GM18502 (cell line): ENCODE results near the gene TK2.

Experiments
- ATAC-seq: cut with Tn5 transposase; IDR thresholded peaks from one replicate; pipeline ENCODE4 v1.9.1; 2021; ENCODE audit warnings: mild to moderate bottlenecking; ENCODE audit not compliant: unreplicated experiment, poor library complexity

Gene TK2

DNA sequence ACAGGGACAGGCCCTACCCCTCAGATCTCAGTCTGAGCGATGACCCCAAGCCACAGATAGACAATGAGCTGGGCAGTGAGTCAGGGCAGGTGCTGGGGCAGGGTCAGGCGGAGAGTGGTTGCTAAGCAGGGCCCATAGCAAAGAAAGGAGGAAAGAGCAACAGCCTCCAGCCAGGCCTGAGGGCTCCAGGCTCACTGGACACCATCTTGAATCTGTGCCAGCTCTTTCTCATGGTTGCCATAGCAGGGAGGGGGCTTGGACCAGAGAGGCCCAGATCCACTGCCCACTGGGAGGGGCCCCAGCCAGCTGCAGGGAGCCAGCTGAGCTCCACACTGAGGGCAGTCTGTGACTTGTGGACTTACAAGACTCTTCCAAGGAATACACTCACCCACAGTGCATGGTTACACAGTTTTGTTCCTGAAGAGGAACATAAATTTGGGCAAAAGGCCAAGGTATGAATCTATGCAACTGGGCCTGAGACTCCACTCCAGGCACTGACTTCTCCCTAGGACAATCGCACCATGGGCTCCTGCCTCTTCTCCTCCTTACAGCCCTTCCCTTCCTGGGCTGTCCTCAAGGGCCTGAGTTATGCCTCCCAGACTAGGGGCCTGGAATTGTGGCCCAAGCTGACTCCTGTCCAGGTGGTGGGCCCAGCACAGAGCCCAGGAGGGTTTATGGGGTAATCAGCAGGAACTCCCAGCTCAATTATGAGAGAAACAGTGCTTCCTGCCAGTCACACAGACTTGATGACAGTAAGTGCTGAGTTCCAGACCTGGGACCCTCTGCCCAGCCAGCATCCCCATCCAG is 62.9 kb downstream of the TK2 start:
- ATAC-seq, result no peak

DNA sequence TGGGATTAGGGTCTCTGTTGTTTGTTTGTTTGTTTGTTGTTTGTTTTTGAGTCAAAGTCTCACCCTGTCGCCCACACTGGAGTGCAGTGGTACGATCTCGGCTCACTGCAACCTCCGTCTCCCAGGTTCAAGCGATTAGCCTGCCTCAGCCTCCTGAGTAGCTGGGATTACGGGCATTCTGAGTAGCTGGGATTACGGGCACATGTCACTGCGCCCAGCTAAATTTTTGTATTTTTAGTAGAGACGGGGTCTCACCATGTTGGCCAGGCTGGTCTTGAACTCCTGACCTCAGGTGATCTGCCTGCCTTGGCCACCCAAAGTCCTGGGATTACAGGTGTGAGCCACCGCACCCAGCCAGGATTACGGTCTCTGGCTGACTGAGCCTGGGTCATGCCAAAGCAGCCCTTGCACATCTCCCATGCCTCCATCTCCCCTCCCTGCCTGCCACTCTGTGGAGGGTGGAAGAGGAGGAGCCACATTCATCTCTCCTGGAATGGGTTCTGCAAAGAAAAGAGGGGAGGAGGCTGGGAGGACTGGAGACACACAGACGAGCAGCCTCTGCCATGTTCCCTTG is 63.6 kb downstream of the TK2 start:
- no peak for ATAC-seq

DNA sequence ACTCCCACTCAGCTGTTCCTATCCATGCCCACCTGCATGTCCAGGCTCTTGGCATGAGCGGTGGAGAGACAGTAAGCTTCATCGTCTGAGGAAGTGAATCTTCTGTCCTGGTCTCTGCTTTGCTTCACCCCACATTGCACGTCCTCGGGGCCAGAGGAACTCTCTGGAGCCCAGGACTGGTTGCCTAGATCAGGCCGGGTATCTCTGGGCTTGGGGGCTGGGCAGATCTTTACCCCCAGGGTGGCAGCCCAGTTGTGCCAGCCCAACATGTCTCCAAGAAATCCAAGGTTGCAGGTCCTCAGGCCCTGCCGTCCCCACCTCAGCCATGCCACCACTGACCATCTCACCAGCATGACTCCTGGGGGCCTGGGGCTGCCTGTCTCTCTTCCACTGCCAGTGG is 64.5 kb downstream of the TK2 start:
- no peak for ATAC-seq

DNA sequence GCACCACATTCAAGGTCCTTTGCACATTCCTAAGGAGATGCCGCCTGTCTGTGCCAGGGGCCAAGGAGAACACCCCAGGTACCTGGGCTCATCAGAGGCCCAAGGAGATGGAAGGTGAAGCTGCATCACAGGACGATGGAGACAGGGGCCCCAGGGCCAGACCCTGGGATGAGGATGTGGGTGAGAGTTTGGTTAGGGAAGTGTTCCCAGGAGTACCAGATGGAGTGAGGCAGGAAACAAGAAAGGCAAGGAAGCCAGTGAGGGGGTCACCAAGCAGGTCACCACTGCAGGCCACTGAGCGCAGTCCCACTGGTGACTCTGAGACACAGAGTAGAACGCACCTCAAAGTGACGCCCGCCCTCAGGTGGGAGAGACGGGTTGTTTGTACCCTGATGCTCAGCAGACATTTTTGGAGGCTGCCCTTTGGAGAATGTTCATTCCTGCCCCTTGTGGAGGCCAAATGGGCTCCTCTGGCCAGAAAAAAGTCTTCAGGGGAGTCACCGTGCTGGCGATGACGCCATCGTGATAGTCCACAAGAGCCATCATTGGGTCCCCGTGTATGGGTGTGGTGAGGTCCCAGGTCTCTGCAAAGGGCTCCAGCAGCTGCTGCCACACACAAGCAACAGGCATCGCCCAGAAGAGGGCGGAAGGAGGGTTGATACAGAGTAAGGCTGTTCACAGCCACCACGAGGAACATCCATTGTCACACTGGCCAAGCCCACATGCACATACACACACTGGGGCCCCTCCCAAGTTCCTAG is 65.3 kb downstream of the TK2 start:
- no peak for ATAC-seq

DNA sequence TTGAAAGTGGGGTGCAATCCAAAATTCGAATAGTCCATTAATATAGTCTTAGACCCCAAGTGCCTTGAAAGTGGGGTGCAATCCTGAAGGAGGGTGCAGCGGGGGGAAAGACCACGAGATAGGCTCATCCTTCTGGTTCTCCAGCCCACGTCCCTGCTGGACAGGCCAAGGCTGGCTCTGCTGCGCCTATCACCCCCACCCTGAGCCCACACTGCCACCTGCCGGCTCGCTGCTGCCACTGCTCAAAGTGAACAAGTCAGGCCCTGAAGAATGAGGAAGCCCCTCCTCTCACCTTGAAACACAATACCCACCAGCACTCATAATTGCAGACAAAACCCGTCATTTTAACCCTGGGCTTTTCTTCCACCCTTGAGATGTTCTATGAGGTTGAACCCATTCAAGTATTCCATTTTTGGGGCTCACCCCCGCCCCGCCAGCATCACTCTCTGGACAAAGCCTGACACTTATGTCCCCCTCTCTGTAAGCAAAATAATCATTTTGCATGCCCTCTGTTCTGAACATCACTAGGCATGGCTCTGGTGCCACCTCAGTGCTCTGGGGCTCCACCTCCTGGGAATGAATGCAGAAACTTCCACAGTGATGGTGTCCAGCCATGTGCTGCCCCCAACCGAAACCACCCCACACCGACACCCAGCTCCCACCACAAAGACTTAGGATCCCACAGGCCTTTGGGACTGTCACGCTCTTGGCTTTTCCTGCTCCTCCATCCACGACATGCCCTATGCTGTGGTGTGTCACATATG is 66.1 kb downstream of the TK2 start:
- peak; percentile 79 for ATAC-seq

DNA sequence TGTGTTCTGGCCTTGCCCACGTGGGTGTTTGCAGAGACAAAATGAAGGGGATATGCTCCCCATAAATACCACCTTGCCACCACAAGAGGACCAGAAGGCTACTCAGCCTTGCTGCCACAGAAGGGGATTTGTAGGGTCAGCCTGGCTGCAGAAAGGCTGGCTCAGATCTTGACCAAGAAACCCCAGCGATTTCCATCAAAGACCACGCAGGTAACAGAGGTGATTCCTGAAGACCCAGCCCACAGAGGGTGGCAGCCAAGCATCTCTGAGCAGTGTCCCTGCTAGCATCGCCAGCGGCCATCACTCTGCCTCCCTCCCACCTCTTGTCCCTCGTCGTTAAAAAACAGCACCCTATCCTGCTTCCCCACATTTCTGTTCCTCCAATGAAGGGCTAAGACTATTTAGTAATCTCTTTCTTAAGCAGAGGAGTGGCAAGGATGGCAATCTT is 68.0 kb downstream of the TK2 start:
- no peak for ATAC-seq

DNA sequence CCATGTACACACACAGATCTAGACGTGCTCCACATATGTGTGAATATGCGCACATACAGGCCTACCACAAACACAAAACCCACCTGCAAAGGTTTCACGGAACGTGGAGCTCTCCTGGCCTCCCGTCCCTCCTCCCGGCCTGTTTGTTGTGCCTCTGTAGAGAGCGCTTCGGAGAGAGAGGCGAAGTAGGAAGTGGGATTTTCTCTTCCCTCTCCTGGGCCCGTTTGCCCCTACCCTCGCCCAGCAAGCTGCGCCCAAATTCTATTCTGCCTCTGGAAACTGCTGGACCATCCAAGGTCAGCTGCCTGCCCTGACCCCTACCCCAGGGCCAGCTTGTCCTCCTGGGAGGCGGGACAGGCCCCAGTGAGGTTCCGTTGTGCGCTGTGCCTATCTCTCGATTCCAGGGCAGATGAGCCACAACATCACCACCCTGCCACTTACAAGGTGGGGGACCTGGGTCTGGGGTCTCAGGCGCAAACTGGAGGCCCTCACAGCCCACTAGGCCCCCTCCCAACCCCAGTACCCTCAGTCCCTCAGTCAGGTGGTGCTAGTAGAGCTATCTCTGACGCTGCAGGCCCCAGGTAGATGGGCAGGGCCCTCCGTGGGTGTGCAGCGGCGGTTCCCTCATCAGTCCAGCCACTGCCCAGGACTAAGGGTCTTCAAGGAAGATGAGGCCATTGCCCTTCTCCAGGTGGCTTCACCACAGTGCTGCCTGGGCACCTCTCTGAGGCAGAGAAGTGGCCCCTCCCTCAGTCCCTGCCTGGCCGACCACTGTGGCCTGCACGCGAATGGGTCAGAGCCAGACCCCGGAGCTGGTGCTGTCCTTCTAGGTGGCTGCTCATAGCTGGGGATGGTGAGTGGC is 68.6 kb downstream of the TK2 start:
- ATAC-seq, result no peak

DNA sequence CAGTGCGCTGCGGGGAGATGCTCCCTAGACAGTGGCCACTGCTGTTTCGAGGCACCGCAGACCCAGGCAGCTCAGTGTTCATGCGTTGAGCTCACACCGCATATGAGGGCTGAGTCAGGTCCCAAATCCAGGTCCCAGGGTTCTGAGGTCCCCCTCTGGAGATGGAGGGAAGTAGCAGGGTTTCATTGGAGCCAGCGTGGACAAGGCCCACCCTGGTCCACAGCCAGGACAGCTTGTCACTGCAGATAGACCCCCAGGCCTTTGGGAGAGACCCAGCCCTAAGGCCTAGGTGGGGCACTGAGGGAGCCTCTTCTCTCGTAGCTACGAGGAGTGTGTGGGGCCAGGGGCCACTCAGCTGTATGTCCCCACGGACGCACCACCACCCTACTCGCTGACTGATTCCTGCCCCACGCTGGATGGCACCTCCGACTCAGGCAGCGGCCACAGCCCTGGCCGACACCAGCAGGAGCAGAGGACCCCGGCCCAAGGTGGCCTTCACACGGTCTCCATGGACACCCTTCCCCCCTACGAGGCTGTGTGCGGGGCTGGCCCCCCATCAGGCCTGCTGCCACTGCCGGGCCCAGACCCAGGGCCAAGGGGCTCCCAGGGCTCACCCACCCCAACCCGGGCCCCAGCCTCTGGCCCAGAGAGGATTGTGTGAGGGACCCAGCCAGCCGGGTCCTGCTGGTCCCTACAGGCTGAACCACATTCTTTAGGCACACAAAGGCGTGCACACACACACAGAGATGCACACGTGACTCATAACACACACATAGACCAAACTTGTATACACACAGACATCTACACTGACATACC is 69.4 kb downstream of the TK2 start:
- no peak for ATAC-seq

DNA sequence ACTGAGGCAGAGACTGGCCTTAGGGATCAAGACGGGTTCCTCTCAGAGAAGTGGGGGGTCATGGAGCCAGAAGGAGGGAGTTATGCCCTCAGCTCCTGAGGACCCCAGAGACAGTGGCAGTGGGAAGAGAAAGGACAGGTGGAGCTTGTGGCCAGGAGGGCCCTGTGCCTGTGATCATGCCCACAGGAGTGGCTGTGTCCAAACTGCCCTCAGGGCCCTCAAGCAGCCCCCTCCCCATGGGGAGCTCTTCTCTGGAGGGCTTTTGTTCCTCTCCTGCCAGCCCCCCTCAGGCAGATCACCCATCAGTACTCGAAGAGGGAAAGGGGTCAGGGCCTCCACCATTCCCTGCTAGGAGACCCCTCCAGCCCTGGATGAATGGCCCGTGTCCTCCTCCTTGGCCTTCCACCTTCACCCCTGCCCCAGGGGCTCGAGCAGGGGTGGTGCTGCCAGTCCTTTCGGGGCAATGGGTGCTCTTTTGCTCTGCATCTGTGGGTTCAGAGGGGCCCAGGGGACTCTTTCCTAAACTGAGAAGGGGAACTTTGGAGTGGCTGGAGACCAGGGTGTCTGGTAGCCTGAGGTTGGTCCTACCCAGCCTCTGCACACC is 70.2 kb downstream of the TK2 start:
- no peak for ATAC-seq

DNA sequence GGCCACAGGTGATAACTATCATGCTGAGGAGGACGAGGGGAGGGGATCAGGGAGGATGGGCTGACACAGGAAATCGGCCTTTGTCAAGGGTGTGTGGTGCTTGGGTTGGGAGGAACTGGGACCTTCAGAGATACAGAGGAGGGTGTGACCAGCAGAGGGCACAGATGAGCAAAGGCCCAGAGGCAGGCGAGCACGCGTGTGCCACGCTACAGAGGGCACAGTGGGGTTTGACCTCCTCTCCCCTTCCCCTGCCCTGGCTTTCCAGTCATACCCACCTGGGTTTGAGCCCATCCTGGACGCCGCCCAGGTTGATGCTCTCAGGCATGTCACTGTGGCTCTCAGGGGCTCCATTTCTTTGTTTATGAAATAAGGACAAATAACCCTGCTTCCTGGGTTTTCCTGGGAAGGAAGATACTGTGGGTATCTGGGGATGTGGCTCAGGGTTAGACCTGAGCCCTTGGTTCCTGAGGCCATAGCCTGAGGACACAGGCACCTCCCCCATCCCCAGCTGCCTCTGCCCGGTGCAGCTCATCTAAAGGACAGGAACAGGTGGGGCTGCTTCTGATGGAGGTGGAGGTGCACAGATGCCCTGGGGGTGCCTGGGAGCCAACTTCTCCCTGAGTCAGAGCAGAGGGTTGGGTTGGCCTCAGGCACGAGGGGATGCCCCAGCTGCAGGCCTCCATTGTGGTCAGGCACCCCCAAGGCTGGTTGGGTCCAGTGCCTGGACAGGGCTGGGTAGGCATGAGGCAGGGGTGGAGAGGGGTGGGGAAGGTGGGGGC is 71.0 kb downstream of the TK2 start:
- peak; percentile 72 for ATAC-seq

DNA sequence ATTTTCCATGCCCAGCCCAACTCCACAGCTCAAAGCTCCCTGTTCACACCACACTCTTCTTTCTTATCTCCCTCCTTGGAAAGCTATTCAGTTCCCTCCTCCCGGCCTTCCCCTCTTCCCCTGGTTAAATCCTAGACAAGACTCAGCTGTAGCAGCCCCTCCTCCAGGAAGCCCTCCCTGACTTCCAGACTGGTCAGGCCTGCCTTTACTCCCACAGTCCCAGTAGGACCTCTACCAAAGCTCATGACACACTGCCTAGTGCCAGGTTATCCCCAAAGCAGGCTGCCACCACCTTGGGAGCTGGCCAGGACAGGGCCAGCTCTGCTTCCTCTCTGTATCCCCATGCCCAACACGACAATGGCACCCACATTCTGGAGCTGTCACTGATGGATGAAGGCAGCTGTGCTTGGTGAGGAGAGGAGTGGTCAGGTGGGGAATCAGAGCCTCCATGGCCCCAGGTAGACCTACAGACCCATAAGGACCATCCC is 72.8 kb downstream of the TK2 start:
- no peak for ATAC-seq

DNA sequence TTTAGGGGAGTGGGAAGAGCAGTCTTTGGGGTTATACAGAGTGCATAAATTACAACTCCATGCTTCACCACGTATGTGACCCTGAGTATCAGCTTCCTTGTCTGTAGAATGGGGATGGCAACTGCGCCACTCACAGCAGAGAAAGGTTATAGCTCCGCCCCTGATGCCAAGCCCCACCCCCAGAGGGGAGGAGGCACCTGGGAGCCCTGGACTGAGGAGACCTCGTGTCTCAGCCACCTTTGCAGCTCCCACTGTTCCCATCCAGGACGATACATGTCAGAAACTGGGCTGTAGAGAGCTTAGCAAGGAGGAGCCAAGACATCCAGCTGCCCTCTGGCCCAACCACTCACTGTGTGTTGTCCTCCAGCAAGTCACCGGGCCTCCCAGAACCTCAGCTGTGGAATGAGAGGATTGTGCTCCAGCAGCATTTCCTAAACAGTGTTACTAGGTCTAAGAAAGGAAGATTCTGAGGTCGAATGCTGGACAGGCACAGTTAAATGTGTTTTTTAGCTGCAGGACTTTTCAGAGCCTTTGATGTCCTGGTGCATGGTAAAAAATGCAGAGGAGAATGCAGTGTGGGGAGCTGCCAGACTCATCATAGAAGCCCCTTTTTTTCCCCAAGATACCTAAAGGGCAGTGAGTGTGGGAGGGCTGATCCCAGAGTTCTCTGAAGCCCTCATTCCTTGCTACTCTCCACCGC is 73.4 kb downstream of the TK2 start:
- ATAC-seq, result no peak

DNA sequence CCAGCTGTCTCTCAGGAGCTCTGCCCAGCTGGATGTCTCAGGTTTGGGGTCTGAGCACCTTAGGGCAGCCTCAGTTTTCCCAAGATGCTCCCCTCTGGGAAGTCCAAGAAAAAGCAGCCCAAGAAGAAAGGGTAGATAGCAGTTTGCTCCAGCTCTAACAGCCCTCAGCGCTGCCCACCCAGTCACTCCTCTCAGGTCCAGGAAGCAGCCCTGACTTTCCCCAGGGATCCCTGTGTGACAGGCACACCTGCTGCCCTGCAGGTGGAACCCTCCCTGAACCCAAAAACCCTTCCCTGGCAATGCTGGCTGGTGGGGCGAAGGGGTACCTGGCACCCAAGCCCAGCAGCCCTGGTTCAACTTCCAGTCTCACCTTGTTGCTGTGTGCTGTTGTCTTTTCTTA is 74.7 kb downstream of the TK2 start:
- ATAC-seq, result no peak

DNA sequence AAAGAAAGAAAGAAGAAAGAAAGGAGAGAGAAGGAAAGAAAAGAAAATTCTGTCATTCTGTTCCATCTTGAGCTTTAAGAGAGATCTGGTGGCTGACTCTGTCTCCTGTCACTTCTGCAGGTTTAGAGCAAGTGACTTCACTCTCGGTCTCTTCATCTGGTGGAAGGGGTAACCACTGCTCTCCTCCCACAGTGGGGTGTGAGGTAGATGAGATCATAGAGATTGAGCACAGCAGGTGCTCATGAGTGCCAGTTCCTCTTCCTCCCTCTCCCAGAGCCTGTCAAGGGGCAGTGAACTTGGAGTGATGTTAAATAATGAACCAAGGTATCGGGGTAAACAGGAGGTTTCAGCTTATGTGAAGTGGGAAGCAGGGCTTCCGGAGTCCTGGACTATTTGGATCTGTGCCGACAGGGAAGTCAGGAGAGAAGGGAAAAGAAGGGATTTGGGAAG is 75.1 kb downstream of the TK2 start:
- ATAC-seq, result peak; percentile 89

DNA sequence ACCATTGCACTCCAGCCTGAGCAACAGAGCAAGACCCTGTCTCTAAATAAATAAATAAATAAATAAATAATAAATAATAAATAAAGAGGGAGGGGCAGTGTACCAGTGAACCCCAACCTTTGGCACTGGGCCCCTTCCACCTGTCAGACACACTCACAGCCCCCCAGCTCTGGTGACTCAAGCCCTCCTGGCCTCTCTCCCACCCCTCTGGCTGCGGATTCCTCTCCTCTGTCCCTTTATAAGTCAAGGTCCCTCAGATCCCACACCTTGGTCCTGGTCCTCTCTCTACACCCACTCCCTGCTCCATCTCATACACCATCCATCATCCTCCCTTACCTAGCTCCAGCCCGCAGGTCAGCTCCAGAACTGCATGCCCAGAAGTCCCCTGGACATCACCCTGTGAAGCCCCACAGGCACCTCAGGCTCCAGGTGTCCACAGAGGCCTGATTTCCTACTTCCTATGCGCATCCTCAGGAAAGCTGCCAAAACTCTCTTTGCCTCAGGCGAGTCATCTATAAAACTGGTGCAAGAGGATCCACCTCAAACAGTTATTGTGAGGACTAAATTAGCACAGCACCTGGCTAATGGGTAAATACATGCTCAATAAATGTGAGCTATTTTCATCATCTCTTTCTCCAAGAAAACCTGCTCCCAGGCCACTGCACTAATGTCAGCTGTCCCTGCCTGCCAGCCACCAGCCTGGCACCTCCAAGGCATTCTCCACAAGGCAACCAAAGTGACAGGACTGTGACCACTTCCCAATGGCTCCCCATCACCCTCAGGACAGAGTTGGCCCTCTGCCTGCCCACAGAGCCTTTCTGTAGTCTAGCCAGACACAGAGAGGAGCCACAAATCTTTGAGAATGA is 76.0 kb downstream of the TK2 start:
- ATAC-seq, result no peak

DNA sequence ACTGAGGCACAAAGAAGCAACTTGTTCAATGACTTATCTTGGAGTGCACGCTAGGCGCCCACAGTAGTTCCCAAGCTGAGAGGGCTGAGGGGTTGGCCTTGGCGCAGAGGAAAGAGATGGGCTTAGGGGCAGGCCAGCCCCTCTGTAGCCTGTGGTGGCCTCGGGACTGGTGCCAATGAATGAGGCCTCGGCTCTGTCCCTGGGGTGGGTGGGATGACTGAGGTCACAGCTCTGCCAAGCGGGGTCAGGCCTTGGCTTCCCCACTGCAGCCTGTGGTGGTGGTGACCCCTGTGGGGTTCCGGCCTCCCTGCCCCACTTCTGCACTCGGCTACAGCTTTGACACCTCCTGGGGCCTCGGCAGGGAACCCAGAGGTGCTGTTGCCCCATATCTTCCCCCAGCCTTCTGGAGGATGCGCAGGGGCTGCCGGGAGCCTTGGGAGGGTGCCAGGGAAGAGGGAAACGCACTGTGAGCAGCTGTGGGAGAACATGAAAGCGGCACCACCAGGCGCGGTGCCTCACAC is 76.8 kb downstream of the TK2 start:
- ATAC-seq, result no peak
